Measurements from ENCODE around the gene LRCH2. TPM values are rescaled to one million over a fixed set of nuclear protein-coding genes. Genes with fewer than 3 reads are reported as not detected.

LRCH2 gene
- polyA plus RNA-seq, 3 donors = not detected

- H4K20me1 ChIP-seq (ENCODE audit: insufficient read depth, low read length) = no peaks in the 10 kb centered on the region
- Mint-ChIP-seq H3K27ac (no peak overlapping the region), H3K36me3 (no peaks in the 10 kb centered on the region), H3K27me3 (ENCODE audit: low read depth in 3 of 3) (peaks cover 1 to 5% (median 2%) of the 10 kb centered on the region in 3 donors), H3K4me3 (no peak overlapping the region), H3K9me3 (peaks cover 0 to 3% (median 0%) of the 10 kb centered on the region in 7 donors), H3K4me1 (no peaks in the 10 kb centered on the region)
- DNase-seq = no peak
- no peak overlapping the region for H3K9ac ChIP-seq (ENCODE audit: insufficient read depth, low read length, poor library complexity, severe bottlenecking)
- H3K4me1 ChIP-seq (ENCODE audit: control insufficient read depth in 1 of 2, insufficient read depth in 2 of 2, low read length in 2 of 2) = no peaks in the 10 kb centered on the region
- no peak overlapping the region for H3K4me3 ChIP-seq (replicated peaks in 1 of 3; ENCODE audit: low read depth in 2 of 3, low read length in 3 of 3)
- H3K9me3 ChIP-seq (replicated peaks in 1 of 2; ENCODE audit: control insufficient read depth in 1 of 2, insufficient read depth in 1 of 2, low read length in 2 of 2) = no peaks in the 10 kb centered on the region
- no peak overlapping the region for H2AFZ ChIP-seq (ENCODE audit: insufficient read depth, low read depth, low read length, poor library complexity, severe bottlenecking)
- no peaks in the 10 kb centered on the region for H3K79me2 ChIP-seq (ENCODE audit: insufficient read depth, low read length)
- intact Hi-C loops (cut with micrococcal nuclease) = no loop called here
- no peak overlapping the region for H3K4me2 ChIP-seq (replicated peaks; ENCODE audit: extremely low read depth, low read length, poor library complexity, severe bottlenecking)
- no CpG with 5 or more reads among the region's 2 CpGs for WGBS (ENCODE audit: insufficient coverage)
- TF ChIP-seq, protein P1, sequence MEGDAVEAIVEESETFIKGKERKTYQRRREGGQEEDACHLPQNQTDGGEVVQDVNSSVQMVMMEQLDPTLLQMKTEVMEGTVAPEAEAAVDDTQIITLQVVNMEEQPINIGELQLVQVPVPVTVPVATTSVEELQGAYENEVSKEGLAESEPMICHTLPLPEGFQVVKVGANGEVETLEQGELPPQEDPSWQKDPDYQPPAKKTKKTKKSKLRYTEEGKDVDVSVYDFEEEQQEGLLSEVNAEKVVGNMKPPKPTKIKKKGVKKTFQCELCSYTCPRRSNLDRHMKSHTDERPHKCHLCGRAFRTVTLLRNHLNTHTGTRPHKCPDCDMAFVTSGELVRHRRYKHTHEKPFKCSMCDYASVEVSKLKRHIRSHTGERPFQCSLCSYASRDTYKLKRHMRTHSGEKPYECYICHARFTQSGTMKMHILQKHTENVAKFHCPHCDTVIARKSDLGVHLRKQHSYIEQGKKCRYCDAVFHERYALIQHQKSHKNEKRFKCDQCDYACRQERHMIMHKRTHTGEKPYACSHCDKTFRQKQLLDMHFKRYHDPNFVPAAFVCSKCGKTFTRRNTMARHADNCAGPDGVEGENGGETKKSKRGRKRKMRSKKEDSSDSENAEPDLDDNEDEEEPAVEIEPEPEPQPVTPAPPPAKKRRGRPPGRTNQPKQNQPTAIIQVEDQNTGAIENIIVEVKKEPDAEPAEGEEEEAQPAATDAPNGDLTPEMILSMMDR (IDR thresholded peaks at IDR 0.05) = no peak
- H3K27me3 ChIP-seq (ENCODE audit: control insufficient read depth in 2 of 2, insufficient read depth in 2 of 2, low read length in 2 of 2) = no peaks in the 10 kb centered on the region
- H3K27ac ChIP-seq (ENCODE audit: low read depth in 1 of 2, low read length in 2 of 2) = no peak overlapping the region
- H3K36me3 ChIP-seq (replicated peaks in 1 of 2; ENCODE audit: control insufficient read depth in 1 of 2, insufficient read depth in 2 of 2, low read length in 2 of 2) = no peaks in the 10 kb centered on the region
These were observed 21.1 kb upstream of the LRCH2 start for GRCh38 chrX:115255003-115255402.

DNA sequence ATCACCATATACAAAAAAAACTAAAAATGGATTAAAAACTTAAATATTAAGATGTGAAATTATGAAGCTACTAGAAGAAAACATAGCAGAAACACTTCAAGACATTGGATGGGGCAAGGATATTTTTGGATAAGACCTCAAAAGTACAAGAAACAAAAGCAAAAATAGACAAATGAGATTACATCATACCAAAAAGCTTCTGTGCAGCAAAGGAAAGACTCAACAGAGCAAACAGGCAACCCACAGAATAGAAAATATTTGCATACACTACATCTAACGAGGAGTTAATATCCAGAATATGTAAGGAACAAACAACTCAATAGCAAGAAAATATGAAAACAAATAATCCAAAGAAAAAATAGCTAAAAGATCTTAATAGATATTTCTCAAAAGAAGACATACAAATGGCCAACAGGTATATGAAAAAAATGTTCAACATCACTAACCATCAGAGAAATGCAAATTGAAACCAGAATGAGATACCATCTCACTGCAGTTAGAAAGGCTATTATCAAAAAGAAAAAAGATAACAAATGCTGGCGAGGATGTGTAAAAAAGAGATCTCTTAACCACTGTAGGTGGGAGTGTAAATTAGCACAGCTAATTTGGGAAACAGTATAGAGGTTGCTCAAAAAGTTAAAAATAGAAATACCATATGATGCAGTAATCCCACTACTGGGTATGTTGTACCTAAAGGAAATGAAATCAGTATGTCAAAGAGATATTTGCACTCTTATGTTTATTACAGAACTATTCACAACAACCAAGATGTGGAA is 17.8 kb upstream of the LRCH2 start:
- Mint-ChIP-seq H3K36me3 (no peaks in the 10 kb centered on the region), H3K27ac (no peak overlapping the region), H3K4me1 (no peaks in the 10 kb centered on the region), H3K9me3 (peaks cover 0 to 2% (median 0%) of the 10 kb centered on the region in 7 donors), H3K27me3 (ENCODE audit: low read depth in 3 of 3) (peaks cover 0 to 8% (median 0%) of the 10 kb centered on the region in 3 donors), H3K4me3 (no peak overlapping the region)
- no peaks in the 10 kb centered on the region for H3K9me3 ChIP-seq (replicated peaks in 1 of 2; ENCODE audit: control insufficient read depth in 1 of 2, insufficient read depth in 1 of 2, low read length in 2 of 2)
- no peak overlapping the region for H3K4me3 ChIP-seq (replicated peaks in 1 of 3; ENCODE audit: low read depth in 2 of 3, low read length in 3 of 3)
- H4K20me1 ChIP-seq (ENCODE audit: insufficient read depth, low read length) = no peaks in the 10 kb centered on the region
- DNase-seq = no peak
- H3K36me3 ChIP-seq (replicated peaks in 1 of 2; ENCODE audit: control insufficient read depth in 1 of 2, insufficient read depth in 2 of 2, low read length in 2 of 2) = no peaks in the 10 kb centered on the region
- no peak overlapping the region for H3K9ac ChIP-seq (ENCODE audit: insufficient read depth, low read length, poor library complexity, severe bottlenecking)
- intact Hi-C loops (cut with micrococcal nuclease) = no loop called here
- H2AFZ ChIP-seq (ENCODE audit: insufficient read depth, low read depth, low read length, poor library complexity, severe bottlenecking) = no peak overlapping the region
- no peaks in the 10 kb centered on the region for H3K4me1 ChIP-seq (ENCODE audit: control insufficient read depth in 1 of 2, insufficient read depth in 2 of 2, low read length in 2 of 2)
- H3K27me3 ChIP-seq (ENCODE audit: control insufficient read depth in 2 of 2, insufficient read depth in 2 of 2, low read length in 2 of 2) = no peaks in the 10 kb centered on the region
- H3K79me2 ChIP-seq (ENCODE audit: insufficient read depth, low read length) = no peaks in the 10 kb centered on the region
- TF ChIP-seq, protein P1 (IDR thresholded peaks at IDR 0.05) = no peak
- H3K4me2 ChIP-seq (replicated peaks; ENCODE audit: extremely low read depth, low read length, poor library complexity, severe bottlenecking) = no peak overlapping the region
- no CpG with 5 or more reads among the region's 2 CpGs for WGBS (ENCODE audit: insufficient coverage)
- H3K27ac ChIP-seq (ENCODE audit: low read depth in 1 of 2, low read length in 2 of 2) = no peak overlapping the region
